ENCODE measurements around the gene AIRE. TPM values are rescaled to one million over a fixed set of nuclear protein-coding genes. Genes with fewer than 3 reads are reported as not detected.

The AIRE gene
- total and polyA plus RNA-seq, 2 of the 13 experiments (the other 11 are each of a cell fraction or from before 2014, with no cell fraction given): not detected

- no peak for TF ChIP-seq MXD1 (CRISPR knock-in tag; IDR thresholded peaks at IDR 0.05)
- TF ChIP-seq ZBTB26 (CRISPR knock-in tag; IDR thresholded peaks at IDR 0.05; ENCODE audit: borderline replicate concordance): no peak
- TF ChIP-seq EP300 (IDR thresholded peaks at IDR 0.05; ENCODE audit: low read depth in 2 of 2, low read length in 2 of 2): no peak
- TF ChIP-seq EP300 (CRISPR knock-in tag; IDR thresholded peaks at IDR 0.05; ENCODE audit: borderline replicate concordance): no peak
These were observed 7.1 kb downstream of the AIRE start (continued) for GRCh38 chr21:44292812-44293195.

- Histone ChIP-seq H3K4me1 (ENCODE audit: insufficient read depth, low read length) (peaks cover 37% of the 10 kb centered on the region), H3K27ac (ENCODE audit: extremely low read length, insufficient read depth, low read length) (no peak overlapping the region), H4K20me1 (ENCODE audit: insufficient read depth, low read length) (no peaks in the 10 kb centered on the region), H3K36me3 (replicated peaks in 1 of 2; ENCODE audit: control insufficient read depth in 1 of 2, insufficient read depth in 2 of 2, low read length in 2 of 2) (no peaks in the 10 kb centered on the region), H3K9me3 (ENCODE audit: low read length) (no peaks in the 10 kb centered on the region), H3K27me3 (ENCODE audit: control insufficient read depth in 1 of 2, insufficient read depth in 2 of 2, low read length in 2 of 2) (peaks cover 14 to 58% of the 10 kb centered on the region in 2 experiments), H2AFZ (ENCODE audit: low read length) (no peak overlapping the region), H3K79me2 (ENCODE audit: insufficient read depth, low read length) (no peaks in the 10 kb centered on the region), H3K4me3 (replicated peaks in 1 of 3; ENCODE audit: insufficient read depth in 1 of 3, low read depth in 2 of 3, low read length in 3 of 3) (no peak overlapping the region), H3K4me2 (ENCODE audit: low read depth, low read length) (no peak overlapping the region), H3K9ac (ENCODE audit: insufficient read depth, low read depth, low read length) (no peak overlapping the region)
- no TSS peak for BruUV-seq (replicated peaks)
- intact Hi-C loops (cut with micrococcal nuclease; ENCODE audit: unreplicated experiment): no loop called here
- DNase-seq (ENCODE audit: low spot score) (no peak), ATAC-seq (no peak), FAIRE-seq (no peak)
- TF ChIP-seq ZNF562 (CRISPR knock-in tag; IDR thresholded peaks at IDR 0.05; ENCODE audit: borderline replicate concordance): no peak
- TF ChIP-seq DZIP1 (CRISPR knock-in tag; IDR thresholded peaks at IDR 0.05): no peak
- no peak for TF ChIP-seq FOXK2 (IDR thresholded peaks at IDR 0.05)
- no peak for TF ChIP-seq ZNF720 (CRISPR knock-in tag; IDR thresholded peaks at IDR 0.05)
- TF ChIP-seq NFKBIZ (CRISPR knock-in tag; IDR thresholded peaks at IDR 0.05): no peak
- TF ChIP-seq ZNF589 (CRISPR knock-in tag; conservative IDR thresholded peaks at IDR 0.05): no peak
- TF ChIP-seq ZNF567 (CRISPR knock-in tag; IDR thresholded peaks at IDR 0.05; ENCODE audit: borderline replicate concordance): no peak
- TF ChIP-seq ZBTB10 (CRISPR knock-in tag; IDR thresholded peaks at IDR 0.05; ENCODE audit: borderline replicate concordance): no peak
- ChIA-PET CTCF (ENCODE audit: low intra/inter-chr PET ratio, low total read pairs) (no interaction called here), POLR2A (no interaction called here)
- WGBS (ENCODE audit: low lambda C conversion rate): 70% methylated on average over 3 of the region's 33 CpGs
- in situ Hi-C loops (cut with HindIII; ENCODE audit: extremely low pct_ligation_motif_present, low pct_unique_long_range_greater_than_20kb): no loop called here
These were observed 8.0 kb downstream of the AIRE start for GRCh38 chr21:44293551-44294231.

Measured in HepG2 (cell line).